ENCODE results near the gene NUCKS1.
A peak's percentile ranks its signal among the peaks of the same experiment; 100 is the strongest.

NUCKS1 gene

GRCh38 chr1:205719762-205720161, 30.2 kb downstream of the NUCKS1 start:
- H3K9me3 ChIP-seq (ENCODE audit: low read length), result no peaks in the 10 kb centered on the region
- peaks cover 2% of the 10 kb centered on the region for H3K4me1 ChIP-seq (ENCODE audit: insufficient read depth, low read length)
- peaks cover 56% of the 10 kb centered on the region for H3K36me3 ChIP-seq (ENCODE audit: insufficient read depth, low read length)
- no peak overlapping the region for H3K27ac ChIP-seq (ENCODE audit: low read depth, low read length)
- no peak overlapping the region for H3K9ac ChIP-seq (ENCODE audit: low read length)
- no peak overlapping the region for H3K4me3 ChIP-seq (ENCODE audit: low read depth in 1 of 2, low read length in 2 of 2)
- H3K27me3 ChIP-seq (ENCODE audit: control insufficient read depth in 1 of 2, insufficient read depth in 2 of 2, low read length in 2 of 2), result no peaks in the 10 kb centered on the region

- H3K36me3 ChIP-seq (ENCODE audit: insufficient read depth, low read length), result peaks cover 56% of the 10 kb centered on the region
- no peak overlapping the region for H3K4me3 ChIP-seq (ENCODE audit: low read depth in 1 of 2, low read length in 2 of 2)
- H3K4me1 ChIP-seq (ENCODE audit: insufficient read depth, low read length), result no peaks in the 10 kb centered on the region
- no peak overlapping the region for H3K9ac ChIP-seq (ENCODE audit: low read length)
- H3K9me3 ChIP-seq (ENCODE audit: low read length), result no peaks in the 10 kb centered on the region
- no peaks in the 10 kb centered on the region for H3K27me3 ChIP-seq (ENCODE audit: control insufficient read depth in 1 of 2, insufficient read depth in 2 of 2, low read length in 2 of 2)
- H3K27ac ChIP-seq (ENCODE audit: low read depth, low read length), result no peak overlapping the region
Observed at GRCh38 chr1:205719015-205719414, 31.0 kb downstream of the NUCKS1 start.

GRCh38 chr1:205716371-205717132, 33.4 kb downstream of the NUCKS1 start:
- Histone ChIP-seq H3K4me3 (ENCODE audit: low read depth in 1 of 2, low read length in 2 of 2) (no peak overlapping the region), H3K36me3 (ENCODE audit: insufficient read depth, low read length) (peaks cover 60% of the 10 kb centered on the region), H3K27me3 (ENCODE audit: control insufficient read depth in 1 of 2, insufficient read depth in 2 of 2, low read length in 2 of 2) (no peaks in the 10 kb centered on the region), H3K9ac (ENCODE audit: low read length) (no peak overlapping the region), H3K9me3 (ENCODE audit: low read length) (no peaks in the 10 kb centered on the region), H3K27ac (ENCODE audit: low read depth, low read length) (no peak overlapping the region), H3K4me1 (ENCODE audit: insufficient read depth, low read length) (peaks cover 4% of the 10 kb centered on the region)

DNA sequence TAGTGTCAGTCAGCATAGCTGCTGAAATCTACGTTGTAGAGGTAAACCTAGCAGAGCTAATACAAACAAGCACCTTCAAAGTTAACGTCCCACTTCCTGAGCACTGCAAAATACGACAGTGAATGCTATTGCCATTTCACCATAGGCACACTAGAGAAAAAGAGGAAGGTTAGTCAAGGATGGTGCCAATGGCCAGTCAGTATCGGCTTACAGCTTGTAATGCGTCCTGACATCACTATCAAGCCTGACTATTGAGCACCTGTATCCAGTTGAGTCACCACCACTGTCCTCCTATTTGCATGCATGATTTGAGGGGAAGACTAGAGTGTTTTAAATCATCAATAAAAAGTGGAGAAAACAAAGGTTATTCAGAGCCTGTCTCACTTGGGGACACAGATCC, 34.4 kb downstream of the NUCKS1 start:
- Histone ChIP-seq H3K9me3 (ENCODE audit: low read length) (no peaks in the 10 kb centered on the region), H3K36me3 (ENCODE audit: insufficient read depth, low read length) (peaks cover 59% of the 10 kb centered on the region), H3K27ac (ENCODE audit: low read depth, low read length) (no peak overlapping the region), H3K27me3 (ENCODE audit: control insufficient read depth in 1 of 2, insufficient read depth in 2 of 2, low read length in 2 of 2) (no peaks in the 10 kb centered on the region), H3K4me3 (ENCODE audit: low read depth in 1 of 2, low read length in 2 of 2) (no peak overlapping the region), H3K4me1 (ENCODE audit: insufficient read depth, low read length) (peaks cover 8% of the 10 kb centered on the region), H3K9ac (ENCODE audit: low read length) (no peak overlapping the region)

DNA sequence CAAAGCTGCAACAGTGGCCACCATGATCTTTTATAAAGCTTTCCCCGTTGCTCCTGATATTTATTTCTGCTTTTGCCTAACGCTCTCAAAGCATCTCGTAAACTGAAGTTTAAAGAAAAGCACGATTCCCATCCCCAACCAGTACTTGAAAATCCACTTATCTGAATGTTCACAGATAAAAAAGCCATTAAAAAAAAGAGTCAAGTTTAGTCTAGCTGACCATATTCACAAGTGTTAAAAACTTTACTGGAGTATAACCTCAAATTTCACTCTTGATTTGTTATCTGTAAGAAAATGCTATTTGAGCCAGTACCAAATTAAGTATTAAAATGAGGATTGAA, 35.1 kb downstream of the NUCKS1 start:
- peaks cover 52% of the 10 kb centered on the region for H3K36me3 ChIP-seq (ENCODE audit: insufficient read depth, low read length)
- no peaks in the 10 kb centered on the region for H3K27me3 ChIP-seq (ENCODE audit: control insufficient read depth in 1 of 2, insufficient read depth in 2 of 2, low read length in 2 of 2)
- no peak overlapping the region for H3K27ac ChIP-seq (ENCODE audit: low read depth, low read length)
- no peak overlapping the region for H3K4me3 ChIP-seq (ENCODE audit: low read depth in 1 of 2, low read length in 2 of 2)
- peaks cover 9% of the 10 kb centered on the region for H3K4me1 ChIP-seq (ENCODE audit: insufficient read depth, low read length)
- H3K9me3 ChIP-seq (ENCODE audit: low read length), result no peaks in the 10 kb centered on the region
- no peak overlapping the region for H3K9ac ChIP-seq (ENCODE audit: low read length)

DNA sequence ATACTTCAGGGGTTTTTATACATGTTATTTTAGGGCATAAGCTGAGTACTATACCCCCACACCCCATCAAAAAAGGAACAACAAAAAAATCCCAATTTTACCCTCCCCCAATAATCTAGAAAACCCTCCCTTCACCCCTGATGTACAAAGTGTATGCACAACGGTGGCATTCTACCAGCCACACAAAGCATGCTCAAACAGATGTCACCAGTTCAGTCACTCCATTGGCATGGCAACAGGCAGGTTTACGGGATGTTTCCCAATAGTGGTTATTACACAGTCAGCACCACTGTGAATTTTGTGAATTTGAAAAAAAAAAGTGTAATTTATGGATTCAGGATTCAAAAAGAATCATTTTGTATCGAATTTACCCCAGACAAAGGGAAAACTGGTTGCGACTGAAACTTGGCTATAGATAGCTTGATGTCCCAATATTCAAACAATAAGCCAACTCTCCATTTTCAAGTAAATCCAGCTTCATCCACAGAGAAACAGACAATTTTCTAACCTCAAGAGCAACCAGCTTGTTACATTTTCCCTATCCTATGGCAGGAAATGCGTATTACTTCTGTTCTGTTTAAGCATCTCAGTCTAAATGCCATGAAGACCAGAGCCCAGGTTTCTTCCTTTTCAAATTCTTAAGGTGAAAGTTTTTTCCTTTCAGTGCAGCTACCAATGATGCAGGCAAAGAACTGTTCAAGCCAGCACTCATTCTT, 35.6 kb downstream of the NUCKS1 start:
- H3K36me3 ChIP-seq (ENCODE audit: insufficient read depth, low read length), result peaks cover 46% of the 10 kb centered on the region
- H3K27me3 ChIP-seq (ENCODE audit: control insufficient read depth in 1 of 2, insufficient read depth in 2 of 2, low read length in 2 of 2), result no peaks in the 10 kb centered on the region
- H3K9ac ChIP-seq (ENCODE audit: low read length), result no peak overlapping the region
- no peaks in the 10 kb centered on the region for H3K9me3 ChIP-seq (ENCODE audit: low read length)
- H3K27ac ChIP-seq (ENCODE audit: low read depth, low read length), result no peak overlapping the region
- no peak overlapping the region for H3K4me3 ChIP-seq (ENCODE audit: low read depth in 1 of 2, low read length in 2 of 2)
- peaks cover 9% of the 10 kb centered on the region for H3K4me1 ChIP-seq (ENCODE audit: insufficient read depth, low read length)

- Histone ChIP-seq H3K27ac (ENCODE audit: low read depth, low read length) (peak overlapping the region; percentile 32), H3K4me1 (ENCODE audit: insufficient read depth, low read length) (peaks cover 9% of the 10 kb centered on the region), H3K4me3 (ENCODE audit: low read depth in 1 of 2, low read length in 2 of 2) (no peak overlapping the region), H3K27me3 (ENCODE audit: control insufficient read depth in 1 of 2, insufficient read depth in 2 of 2, low read length in 2 of 2) (no peaks in the 10 kb centered on the region), H3K9ac (ENCODE audit: low read length) (no peak overlapping the region), H3K36me3 (ENCODE audit: insufficient read depth, low read length) (peaks cover 18% of the 10 kb centered on the region), H3K9me3 (ENCODE audit: low read length) (no peaks in the 10 kb centered on the region)
Observed at GRCh38 chr1:205711105-205712048, 38.6 kb downstream of the NUCKS1 start.

GRCh38 chr1:205710201-205711062, 39.5 kb downstream of the NUCKS1 start:
- Histone ChIP-seq H3K9ac (ENCODE audit: low read length) (no peak overlapping the region), H3K36me3 (ENCODE audit: insufficient read depth, low read length) (peaks cover 8% of the 10 kb centered on the region), H3K27me3 (ENCODE audit: control insufficient read depth in 1 of 2, insufficient read depth in 2 of 2, low read length in 2 of 2) (no peaks in the 10 kb centered on the region), H3K4me1 (ENCODE audit: insufficient read depth, low read length) (peaks cover 9% of the 10 kb centered on the region), H3K27ac (ENCODE audit: low read depth, low read length) (no peak overlapping the region), H3K4me3 (ENCODE audit: low read depth in 1 of 2, low read length in 2 of 2) (no peak overlapping the region), H3K9me3 (ENCODE audit: low read length) (no peaks in the 10 kb centered on the region)

DNA sequence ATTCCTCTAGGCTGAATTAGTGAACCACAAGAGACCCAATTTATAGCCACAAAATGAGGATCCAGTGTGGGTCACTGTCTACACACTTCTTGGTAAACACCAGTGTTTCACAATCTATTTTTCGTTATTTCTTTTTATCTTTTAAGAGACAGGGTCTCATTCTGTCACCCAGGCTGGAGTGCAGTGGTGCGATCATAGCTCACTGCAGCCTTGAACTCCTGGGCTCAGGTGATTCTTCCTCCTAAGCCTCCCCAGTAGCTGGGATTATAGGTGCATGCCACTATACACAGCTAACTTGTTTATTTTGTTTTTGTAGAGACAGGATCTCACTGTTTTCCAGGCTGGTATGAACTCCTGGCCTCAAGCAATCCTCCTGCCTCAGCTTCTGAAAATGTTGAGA, 40.3 kb downstream of the NUCKS1 start:
- no peaks in the 10 kb centered on the region for H3K9me3 ChIP-seq (ENCODE audit: low read length)
- H3K9ac ChIP-seq (ENCODE audit: low read length), result no peak overlapping the region
- no peaks in the 10 kb centered on the region for H3K27me3 ChIP-seq (ENCODE audit: control insufficient read depth in 1 of 2, insufficient read depth in 2 of 2, low read length in 2 of 2)
- no peak overlapping the region for H3K4me3 ChIP-seq (ENCODE audit: low read depth in 1 of 2, low read length in 2 of 2)
- peaks cover 5% of the 10 kb centered on the region for H3K36me3 ChIP-seq (ENCODE audit: insufficient read depth, low read length)
- H3K4me1 ChIP-seq (ENCODE audit: insufficient read depth, low read length), result peaks cover 9% of the 10 kb centered on the region
- no peak overlapping the region for H3K27ac ChIP-seq (ENCODE audit: low read depth, low read length)

GRCh38 chr1:205709059-205709398, 41.0 kb downstream of the NUCKS1 start:
- peaks cover 7% of the 10 kb centered on the region for H3K36me3 ChIP-seq (ENCODE audit: insufficient read depth, low read length)
- no peak overlapping the region for H3K4me3 ChIP-seq (ENCODE audit: low read depth in 1 of 2, low read length in 2 of 2)
- H3K9me3 ChIP-seq (ENCODE audit: low read length), result no peaks in the 10 kb centered on the region
- H3K4me1 ChIP-seq (ENCODE audit: insufficient read depth, low read length), result peaks cover 9% of the 10 kb centered on the region
- H3K9ac ChIP-seq (ENCODE audit: low read length), result no peak overlapping the region
- H3K27ac ChIP-seq (ENCODE audit: low read depth, low read length), result no peak overlapping the region
- H3K27me3 ChIP-seq (ENCODE audit: control insufficient read depth in 1 of 2, insufficient read depth in 2 of 2, low read length in 2 of 2), result no peaks in the 10 kb centered on the region

All from muscle layer of colon (tissue), 2 donors.